Activated CD4-positive, alpha-beta T cell treated with anti-CD3 and anti-CD28 coated beads for 36 hours (primary cell): Measurements from ENCODE around the gene C14orf180. TPM values are rescaled to one million over a fixed set of nuclear protein-coding genes. Genes with fewer than 3 reads are reported as not detected.
"Not testable (repeated sequence)": the region's sequence is repeated elsewhere in the genome, so short reads cannot be mapped to it uniquely, and the experiment has no call there.

Experiments used
- ATAC-seq: fragments of 200-7000 bp; cut with Tn5 transposase; one replicate; pipeline ENCODE4 v1.10.0; 2021; ENCODE audit warnings: mild to moderate bottlenecking, moderate library complexity
- CTCF ChIA-PET: fragments of 350-600 bp; sonication (Branson Sonifier 250); formaldehyde crosslinking; loops from one replicate; lab custom pipeline; 2021; ENCODE audit warnings: antibody characterized with exemption; lab: Charles Lee
- POLR2A ChIA-PET: fragments of 350-600 bp; sonication (Branson Sonifier 250); formaldehyde crosslinking; loops from one replicate; lab custom pipeline; 2021; ENCODE audit warnings: antibody characterized with exemption, inconsistent platforms; lab: Charles Lee
- DNase-seq: peaks from one replicate; pipeline ENCODE4 v3.0.0-alpha.2; 2020
- H3K27ac Mint-ChIP-seq: one replicate; pipeline ENCODE4 v1.8.0; 2021; ENCODE audit warnings: mixed read lengths
- H3K27me3 Mint-ChIP-seq: one replicate; pipeline ENCODE4 v1.8.0; 2021; ENCODE audit warnings: mixed read lengths
- H3K36me3 Mint-ChIP-seq: one replicate; pipeline ENCODE4 v1.8.0; 2021; ENCODE audit warnings: low read depth, mixed read lengths
- H3K4me1 Mint-ChIP-seq: one replicate; pipeline ENCODE4 v1.8.0; 2021; ENCODE audit warnings: mixed read lengths
- H3K4me3 Mint-ChIP-seq: one replicate; pipeline ENCODE4 v1.8.0; 2021; ENCODE audit warnings: mild to moderate bottlenecking, moderate library complexity, mixed read lengths
- H3K9me3 Mint-ChIP-seq: one replicate; pipeline ENCODE4 v1.8.0; 2021; ENCODE audit warnings: low read depth, mixed read lengths
- intact Hi-C, 2 experiments: fragments of 100-400 bp; cut with DNase I in 1 of 2; cut with micrococcal nuclease in 1 of 2; formaldehyde crosslinking; loops; one replicate each; pipeline versions ENCODE4 v1.14.2 to v1.15.1; 2022 to 2024; cut with DNase I, micrococcal nuclease
- total RNA-seq, 2 experiments: library from RNA; stranded (reverse); gene quantifications; one replicate each; pipeline ENCODE4 v1.2.3, GENCODE V29; 2021

The C14orf180 gene
- total RNA-seq, 2 experiments from 2014 or later = not detected

- H3K9me3 Mint-ChIP-seq = no peaks in the 10 kb centered on the region
- H3K27ac Mint-ChIP-seq = no peak overlapping the region
- H3K36me3 Mint-ChIP-seq = no peaks in the 10 kb centered on the region
- CTCF ChIA-PET = no interaction called here
- peaks cover 32% of the 10 kb centered on the region for H3K27me3 Mint-ChIP-seq
- ATAC-seq = no peak
- intact Hi-C loops = no loop called here
- no peak for DNase-seq
- POLR2A ChIA-PET = no interaction called here
- H3K4me1 Mint-ChIP-seq = no peaks in the 10 kb centered on the region
- H3K4me3 Mint-ChIP-seq = no peak overlapping the region
Observed at GRCh38 chr14:104614126-104614812, 34.7 kb downstream of the C14orf180 start.

- ChIA-PET CTCF (no interaction called here), POLR2A (interaction anchor here (1.0 kb wide), 1 partner anchor 909 kb away, joined by 3 read pairs; the partner anchor contains the start of genes XRCC3 and ZFYVE21)
- Mint-ChIP-seq H3K4me1 (no peaks in the 10 kb centered on the region), H3K27ac (no peak overlapping the region), H3K9me3 (peaks cover 19% of the 10 kb centered on the region), H3K27me3 (peaks cover 24% of the 10 kb centered on the region), H3K4me3 (no peak overlapping the region), H3K36me3 (peaks cover 4% of the 10 kb centered on the region)
- intact Hi-C loops = no loop called here
- ATAC-seq = no peak
- DNase-seq = no peak
Observed at GRCh38 chr14:104624939-104625338, 45.4 kb downstream of the C14orf180 start.

GRCh38 chr14:104632781-104633180 lies 53.2 kb downstream of the C14orf180 start:
- ATAC-seq = no peak
- no peak overlapping the region for H3K27ac Mint-ChIP-seq
- CTCF ChIA-PET = no interaction called here
- no peaks in the 10 kb centered on the region for H3K4me1 Mint-ChIP-seq
- intact Hi-C loops = no loop called here
- peaks cover 2% of the 10 kb centered on the region for H3K36me3 Mint-ChIP-seq
- POLR2A ChIA-PET = no interaction called here
- peaks cover 7% of the 10 kb centered on the region for H3K9me3 Mint-ChIP-seq
- peaks cover under 1% of the 10 kb centered on the region for H3K27me3 Mint-ChIP-seq
- no peak overlapping the region for H3K4me3 Mint-ChIP-seq
- no peak for DNase-seq

GRCh38 chr14:104633276-104634137 lies 53.9 kb downstream of the C14orf180 start:
- Mint-ChIP-seq H3K27me3 (peaks cover 5% of the 10 kb centered on the region), H3K27ac (no peak overlapping the region), H3K4me3 (no peak overlapping the region), H3K36me3 (peaks cover 2% of the 10 kb centered on the region), H3K9me3 (peaks cover 4% of the 10 kb centered on the region), H3K4me1 (no peaks in the 10 kb centered on the region)
- POLR2A ChIA-PET = no interaction called here
- DNase-seq (no peak), ATAC-seq (no peak)
- intact Hi-C loops = no loop called here
- CTCF ChIA-PET = no interaction called here

GRCh38 chr14:104634138-104634760 lies 54.7 kb downstream of the C14orf180 start:
- intact Hi-C loops = no loop called here
- CTCF ChIA-PET = no interaction called here

GRCh38 chr14:104634886-104635570 lies 55.5 kb downstream of the C14orf180 start:
- Mint-ChIP-seq H3K36me3 (no peaks in the 10 kb centered on the region), H3K27me3 (peaks cover 8% of the 10 kb centered on the region), H3K4me1 (no peaks in the 10 kb centered on the region), H3K9me3 (no peaks in the 10 kb centered on the region), H3K4me3 (no peak overlapping the region), H3K27ac (no peak overlapping the region)
- POLR2A ChIA-PET = no interaction called here
- intact Hi-C loops = no loop called here
- DNase-seq (no peak), ATAC-seq (no peak)
- CTCF ChIA-PET = no interaction called here

More at GRCh38 chr14:104634138-104634760, 54.7 kb downstream of the C14orf180 start:
- Mint-ChIP-seq H3K36me3 (no peaks in the 10 kb centered on the region), H3K27ac (no peak overlapping the region), H3K4me1 (no peaks in the 10 kb centered on the region), H3K9me3 (no peaks in the 10 kb centered on the region), H3K27me3 (peaks cover 8% of the 10 kb centered on the region), H3K4me3 (no peak overlapping the region)
- POLR2A ChIA-PET = no interaction called here
- ATAC-seq (no peak), DNase-seq (no peak)

- CTCF ChIA-PET = no interaction called here
- no peak overlapping the region for H3K4me3 Mint-ChIP-seq
Observed at GRCh38 chr14:104635717-104636116, 56.2 kb downstream of the C14orf180 start.

GRCh38 chr14:104636131-104636530 lies 56.6 kb downstream of the C14orf180 start:
- DNase-seq (no peak), ATAC-seq (no peak)
- H3K9me3 Mint-ChIP-seq = no peaks in the 10 kb centered on the region
- intact Hi-C loops = no loop called here
- H3K27me3 Mint-ChIP-seq = peaks cover 8% of the 10 kb centered on the region
- no peak overlapping the region for H3K27ac Mint-ChIP-seq
- H3K36me3 Mint-ChIP-seq = no peaks in the 10 kb centered on the region
- no peaks in the 10 kb centered on the region for H3K4me1 Mint-ChIP-seq
- CTCF ChIA-PET = no interaction called here
- no peak overlapping the region for H3K4me3 Mint-ChIP-seq
- POLR2A ChIA-PET = no interaction called here

More at GRCh38 chr14:104635717-104636116, 56.2 kb downstream of the C14orf180 start:
- POLR2A ChIA-PET = no interaction called here
- Mint-ChIP-seq H3K36me3 (no peaks in the 10 kb centered on the region), H3K9me3 (no peaks in the 10 kb centered on the region), H3K27ac (no peak overlapping the region), H3K4me1 (no peaks in the 10 kb centered on the region), H3K27me3 (peaks cover 8% of the 10 kb centered on the region)
- ATAC-seq (no peak), DNase-seq (no peak)
- intact Hi-C loops = no loop called here

- CTCF ChIA-PET, DNase-seq, ATAC-seq, H3K9me3 Mint-ChIP-seq, H3K36me3 Mint-ChIP-seq, H3K4me1 Mint-ChIP-seq, H3K4me3 Mint-ChIP-seq, intact Hi-C loops, POLR2A ChIA-PET, H3K27me3 Mint-ChIP-seq, H3K27ac Mint-ChIP-seq: not testable (repeated sequence)
Observed at GRCh38 chr14:104636846-104637545, 57.4 kb downstream of the C14orf180 start.

- Mint-ChIP-seq H3K4me1 (peaks cover 5% of the 10 kb centered on the region), H3K9me3 (no peaks in the 10 kb centered on the region), H3K27ac (no peak overlapping the region), H3K36me3 (no peaks in the 10 kb centered on the region), H3K4me3 (no peak overlapping the region), H3K27me3 (peaks cover 8% of the 10 kb centered on the region)
- DNase-seq (no peak), ATAC-seq (no peak)
- POLR2A ChIA-PET = no interaction called here
- CTCF ChIA-PET = no interaction called here
- intact Hi-C loops = no loop called here
Observed at GRCh38 chr14:104637546-104638003, 58.0 kb downstream of the C14orf180 start.

- POLR2A ChIA-PET = no interaction called here
- H3K36me3 Mint-ChIP-seq = no peaks in the 10 kb centered on the region
- ATAC-seq (no peak), DNase-seq (no peak)
- H3K4me3 Mint-ChIP-seq = no peak overlapping the region
- H3K9me3 Mint-ChIP-seq = no peaks in the 10 kb centered on the region
- intact Hi-C loops = no loop called here
- CTCF ChIA-PET = interaction anchor here (0.6 kb wide), 1 partner anchor 52 kb away, joined by 3 read pairs; no protein-coding TSS in a partner anchor
- peaks cover 8% of the 10 kb centered on the region for H3K27me3 Mint-ChIP-seq
- H3K4me1 Mint-ChIP-seq = peaks cover 5% of the 10 kb centered on the region
- H3K27ac Mint-ChIP-seq = no peak overlapping the region
Observed at GRCh38 chr14:104638190-104638589, 58.6 kb downstream of the C14orf180 start.
